GM21447 (cell line): Measurements from ENCODE around the gene MED8.

ENCODE experiments used
- ATAC-seq: cut with Tn5 transposase; IDR thresholded peaks from one replicate; pipeline ENCODE4 v1.9.1; 2021; ENCODE audit not compliant: unreplicated experiment

The MED8 gene

GRCh38 chr1:43339584-43340232 is 49.9 kb downstream of the MED8 start:
- ATAC-seq: no peak

DNA sequence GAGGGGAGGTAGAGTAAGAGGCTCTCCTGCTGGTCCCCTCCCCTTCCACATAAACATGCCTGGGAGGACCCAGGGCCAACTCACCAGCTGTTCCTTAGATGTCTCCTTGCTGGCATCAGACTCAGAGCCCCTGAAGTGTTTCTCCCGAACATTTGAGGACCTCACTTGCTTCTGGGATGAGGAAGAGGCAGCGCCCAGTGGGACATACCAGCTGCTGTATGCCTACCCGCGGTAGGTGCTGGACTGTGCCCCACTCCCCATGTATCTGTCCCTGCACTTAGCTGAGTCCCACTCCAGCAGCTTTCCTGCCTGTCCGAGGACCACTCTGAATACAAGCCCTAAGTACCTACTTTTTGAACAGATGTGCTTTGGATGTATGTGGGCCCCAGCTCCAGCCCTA is 51.6 kb downstream of the MED8 start:
- no peak for ATAC-seq

DNA sequence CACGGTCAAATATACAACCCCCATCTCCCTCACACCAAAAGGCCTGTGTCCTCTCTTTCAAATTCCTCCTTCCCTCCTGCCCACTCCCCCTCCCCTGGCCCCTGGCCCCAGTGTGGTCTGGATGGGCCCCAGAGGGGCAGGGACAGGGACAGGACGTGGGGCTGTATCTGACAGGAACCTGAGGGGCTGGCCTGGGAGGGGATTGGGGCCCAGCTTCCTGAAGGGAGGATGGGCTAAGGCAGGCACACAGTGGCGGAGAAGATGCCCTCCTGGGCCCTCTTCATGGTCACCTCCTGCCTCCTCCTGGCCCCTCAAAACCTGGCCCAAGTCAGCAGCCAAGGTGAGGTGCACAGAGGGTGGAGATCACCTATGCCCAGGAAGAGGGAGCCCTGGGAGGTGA is 52.0 kb downstream of the MED8 start, which contains the start of gene MPL:
MPL (plus strand) TSS at position 231 of the 400 bp plus-strand sequence; CDS start at position 262, 31 bp downstream.
- ATAC-seq: no peak

DNA sequence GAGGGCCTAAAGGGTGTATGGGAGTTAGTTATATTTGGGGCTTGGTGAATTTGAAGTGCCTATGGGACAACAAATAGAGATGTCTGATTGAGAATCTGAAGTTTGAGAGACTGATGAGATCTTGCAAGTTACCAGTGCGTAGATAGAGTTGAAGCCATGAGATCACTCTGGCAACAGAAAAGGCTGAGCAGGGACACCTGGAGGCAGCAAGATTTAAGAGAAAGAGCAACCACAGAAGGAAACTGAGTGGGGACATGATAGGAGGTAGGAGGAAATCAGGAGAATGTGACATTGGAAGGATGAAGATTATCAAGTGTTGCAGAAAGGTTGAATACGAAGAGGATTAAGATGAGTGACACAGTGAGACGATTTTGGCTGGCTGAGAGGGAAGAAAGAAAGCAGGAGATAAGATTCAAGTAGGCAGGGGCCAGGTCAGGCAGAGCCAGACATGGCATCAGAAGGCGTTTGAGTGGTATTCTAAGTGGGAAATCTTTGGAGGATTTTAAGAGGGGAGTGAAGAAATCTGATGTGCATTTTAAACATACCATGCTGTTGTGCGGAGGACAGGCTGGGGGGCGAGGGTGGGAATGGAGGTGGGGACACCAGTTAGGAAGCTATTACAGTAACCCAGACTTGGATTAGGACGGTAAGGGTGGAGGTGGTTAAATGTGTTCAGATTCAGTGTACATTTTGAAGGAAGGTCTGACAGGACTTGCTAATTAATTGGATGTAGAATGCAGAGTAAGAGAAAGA is 55.0 kb downstream of the MED8 start:
- no peak for ATAC-seq
